ENCODE results near the gene ZNF497.
"Not testable (repeated sequence)": the region's sequence is repeated elsewhere in the genome, so short reads cannot be mapped to it uniquely, and the experiment has no call there.

ZNF497 gene

GRCh38 chr19:58348080-58348479 is 14.5 kb downstream of the ZNF497 start:
- DNase-seq (ENCODE audit: low read depth in 1 of 2, low spot score in 1 of 2): not testable (repeated sequence)

- peak; percentile 43 to 53 for DNase-seq (ENCODE audit: low read depth in 1 of 2, low spot score in 1 of 2)
Observed at GRCh38 chr19:58346961-58347929, 15.3 kb downstream of the ZNF497 start.

- DNase-seq (ENCODE audit: low read depth in 1 of 2, low spot score in 1 of 2): no peak
Observed at GRCh38 chr19:58345558-58345957, 17.0 kb downstream of the ZNF497 start.

- DNase-seq (ENCODE audit: low read depth in 1 of 2, low spot score in 1 of 2): no peak
Observed at GRCh38 chr19:58338825-58339558, 23.6 kb downstream of the ZNF497 start.

GRCh38 chr19:58338336-58338735 is 24.2 kb downstream of the ZNF497 start:
- no peak for DNase-seq (ENCODE audit: low read depth in 1 of 2, low spot score in 1 of 2)

- DNase-seq (ENCODE audit: low read depth in 1 of 2, low spot score in 1 of 2): no peak
Observed at GRCh38 chr19:58336820-58337219, 25.7 kb downstream of the ZNF497 start.

GRCh38 chr19:58336216-58336615 is 26.3 kb downstream of the ZNF497 start:
- DNase-seq (ENCODE audit: low read depth in 1 of 2, low spot score in 1 of 2): no peak

- no peak for DNase-seq (ENCODE audit: low read depth in 1 of 2, low spot score in 1 of 2)
Observed at GRCh38 chr19:58335630-58336029, 26.9 kb downstream of the ZNF497 start.

GRCh38 chr19:58334691-58335249 is 27.8 kb downstream of the ZNF497 start:
- no peak for DNase-seq (ENCODE audit: low read depth in 1 of 2, low spot score in 1 of 2)

- no peak for DNase-seq (ENCODE audit: low read depth in 1 of 2, low spot score in 1 of 2)
Observed at GRCh38 chr19:58332697-58333096, 29.9 kb downstream of the ZNF497 start.

GRCh38 chr19:58330458-58330857 is 32.1 kb downstream of the ZNF497 start:
- no peak for DNase-seq (ENCODE audit: low read depth in 1 of 2, low spot score in 1 of 2)

GRCh38 chr19:58328999-58329398 is 33.6 kb downstream of the ZNF497 start:
- no peak for DNase-seq (ENCODE audit: low read depth in 1 of 2, low spot score in 1 of 2)

GRCh38 chr19:58326914-58327726 is 35.4 kb downstream of the ZNF497 start, which contains the start of gene ZSCAN22:
TSS of gene ZSCAN22 (plus strand) at chr19:58326994. CDS start at chr19:58334803, 7,809 bp downstream.
- peak; percentile 70 to 77 for DNase-seq (ENCODE audit: low read depth in 1 of 2, low spot score in 1 of 2)

GRCh38 chr19:58326501-58326913 is 36.0 kb downstream of the ZNF497 start:
- DNase-seq (ENCODE audit: low read depth in 1 of 2, low spot score in 1 of 2): no peak

- no peak for DNase-seq (ENCODE audit: low read depth in 1 of 2, low spot score in 1 of 2)
Observed at GRCh38 chr19:58325311-58326022, 37.1 kb downstream of the ZNF497 start.

- DNase-seq (ENCODE audit: low read depth in 1 of 2, low spot score in 1 of 2): no peak
Observed at GRCh38 chr19:58319241-58319640, 43.3 kb downstream of the ZNF497 start.

- no peak for DNase-seq (ENCODE audit: low read depth in 1 of 2, low spot score in 1 of 2)
Observed at GRCh38 chr19:58318297-58318696, 44.3 kb downstream of the ZNF497 start.

GRCh38 chr19:58317476-58318072 is 45.0 kb downstream of the ZNF497 start:
- no peak for DNase-seq (ENCODE audit: low read depth in 1 of 2, low spot score in 1 of 2)

GRCh38 chr19:58315580-58315979 is 47.0 kb downstream of the ZNF497 start:
- no peak for DNase-seq (ENCODE audit: low read depth in 1 of 2, low spot score in 1 of 2)
